Chondrocyte (in vitro differentiated cells): ENCODE measurements around the gene HSPA8. TPM values are rescaled to one million over a fixed set of nuclear protein-coding genes. Genes with fewer than 3 reads are reported as not detected.

Experiments used
- DNase-seq: peaks from one replicate; pipeline ENCODE4 v3.0.0; 2021; ENCODE audit warnings: mixed read lengths, low spot score
- H3K27ac Mint-ChIP-seq: one replicate; pipeline ENCODE4 v1.8.0; 2021; ENCODE audit warnings: mild to moderate bottlenecking, moderate library complexity, mixed read lengths; ENCODE audit not compliant: unreplicated experiment
- H3K27me3 Mint-ChIP-seq: 2 replicates; pipeline ENCODE4 v1.8.0; 2021; ENCODE audit warnings: low read depth, mixed read lengths
- H3K36me3 Mint-ChIP-seq: 2 replicates; pipeline ENCODE4 v1.8.0; 2021; ENCODE audit warnings: low read depth, mixed read lengths
- H3K4me1 Mint-ChIP-seq: 2 replicates; pipeline ENCODE4 v1.8.0; 2021; ENCODE audit warnings: low read depth, mild to moderate bottlenecking, mixed read lengths
- H3K4me3 Mint-ChIP-seq: one replicate; pipeline ENCODE4 v1.8.0; 2021; ENCODE audit warnings: mild to moderate bottlenecking, moderate library complexity, mixed read lengths; ENCODE audit not compliant: unreplicated experiment
- H3K9me3 Mint-ChIP-seq: 2 replicates; pipeline ENCODE4 v1.8.0; 2021; ENCODE audit warnings: low read depth, mixed read lengths
- CTCF ChIP-seq: fragments of 200-600 bp; sonication (generic); IDR thresholded peaks from 2 replicates; pipeline ENCODE4 v1.5.0; 2021; ENCODE audit warnings: antibody characterized with exemption, mild to moderate bottlenecking, moderate library complexity
- total RNA-seq: library from RNA; stranded (reverse); gene quantifications from 3 replicates; pipeline ENCODE4 v1.2.1, GENCODE V29; 2021

HSPA8 gene
- total RNA-seq, 1 donor from 2014 or later = 1,112 TPM

- Mint-ChIP-seq H3K4me3 (no peak overlapping the region), H3K36me3 (peaks cover 48% of the 10 kb centered on the region), H3K4me1 (peaks cover 45% of the 10 kb centered on the region), H3K27ac (peak overlapping the region; percentile 57), H3K27me3 (no peaks in the 10 kb centered on the region), H3K9me3 (no peaks in the 10 kb centered on the region)
- no peak for DNase-seq
- TF ChIP-seq CTCF = no peak
Observed at GRCh38 chr11:123055191-123055901, 6.6 kb downstream of the HSPA8 start.

- no peaks in the 10 kb centered on the region for H3K9me3 Mint-ChIP-seq
- peak overlapping the region; percentile 68 for H3K27ac Mint-ChIP-seq
- no peak overlapping the region for H3K4me3 Mint-ChIP-seq
- peaks cover 37% of the 10 kb centered on the region for H3K4me1 Mint-ChIP-seq
- no peaks in the 10 kb centered on the region for H3K27me3 Mint-ChIP-seq
- DNase-seq = no peak
- peaks cover 39% of the 10 kb centered on the region for H3K36me3 Mint-ChIP-seq
- TF ChIP-seq CTCF = peak; percentile 87
Observed at GRCh38 chr11:123054301-123055065, 7.5 kb downstream of the HSPA8 start.

- H3K36me3 Mint-ChIP-seq = peaks cover 25% of the 10 kb centered on the region
- no peaks in the 10 kb centered on the region for H3K9me3 Mint-ChIP-seq
- no peak for DNase-seq
- peak overlapping the region; percentile 13 for H3K27ac Mint-ChIP-seq
- H3K4me3 Mint-ChIP-seq = no peak overlapping the region
- peaks cover 23% of the 10 kb centered on the region for H3K4me1 Mint-ChIP-seq
- no peaks in the 10 kb centered on the region for H3K27me3 Mint-ChIP-seq
- no peak for TF ChIP-seq CTCF
Observed at GRCh38 chr11:123052901-123053721, 8.8 kb downstream of the HSPA8 start.

- peaks cover 12% of the 10 kb centered on the region for H3K36me3 Mint-ChIP-seq
- H3K27ac Mint-ChIP-seq = no peak overlapping the region
- DNase-seq = no peak
- TF ChIP-seq CTCF = no peak
- peaks cover 9% of the 10 kb centered on the region for H3K4me1 Mint-ChIP-seq
- H3K9me3 Mint-ChIP-seq = no peaks in the 10 kb centered on the region
- no peaks in the 10 kb centered on the region for H3K27me3 Mint-ChIP-seq
- H3K4me3 Mint-ChIP-seq = no peak overlapping the region
Observed at GRCh38 chr11:123051634-123052033, 10.3 kb downstream of the HSPA8 start.

- TF ChIP-seq CTCF = no peak
- Mint-ChIP-seq H3K4me1 (peaks cover 8% of the 10 kb centered on the region), H3K4me3 (no peak overlapping the region), H3K9me3 (no peaks in the 10 kb centered on the region), H3K27me3 (no peaks in the 10 kb centered on the region), H3K27ac (no peak overlapping the region), H3K36me3 (peaks cover 8% of the 10 kb centered on the region)
- DNase-seq = no peak
Observed at GRCh38 chr11:123051146-123051545, 10.8 kb downstream of the HSPA8 start.
